NAMALWA (cell line): ENCODE results near the gene SNX4.

ENCODE experiments used
- DNase-seq: peaks from one replicate; pipeline ENCODE4 v3.0.0-alpha.2; 2015; ENCODE audit warnings: low spot score

The SNX4 gene

DNA sequence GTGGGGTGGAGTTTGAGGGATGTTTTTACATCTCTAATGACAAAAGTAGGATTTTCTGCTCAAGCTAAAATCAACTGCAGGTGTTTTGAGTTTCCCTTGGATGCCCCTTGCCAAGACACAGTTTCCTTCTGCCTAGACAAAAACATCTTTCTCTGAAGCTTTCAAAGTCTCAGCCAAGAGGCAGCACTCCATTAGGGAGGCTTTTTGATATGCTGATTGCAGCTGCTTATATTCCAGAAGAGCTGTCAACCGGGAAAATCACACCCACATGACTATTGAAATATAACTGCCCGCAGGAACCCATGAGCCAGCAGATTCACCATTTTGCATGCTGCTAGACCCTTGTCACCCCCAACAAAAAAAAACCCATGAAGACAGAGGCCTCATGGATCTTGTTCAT, 117.4 kb downstream of the SNX4 start:
- DNase-seq, result no peak

- DNase-seq, result no peak
Measured at GRCh38 chr3:125401402-125401801, 118.6 kb downstream of the SNX4 start.

- DNase-seq, result no peak
Measured at GRCh38 chr3:125398952-125399351, 121.0 kb downstream of the SNX4 start.
